Testis (tissue), 3 donors: Measurements from ENCODE around the gene CCL4. TPM values are rescaled to one million over a fixed set of nuclear protein-coding genes. Genes with fewer than 3 reads are reported as not detected.
A peak's percentile ranks its signal among the peaks of the same experiment; 100 is the strongest.
"Not testable (repeated sequence)": the region's sequence is repeated elsewhere in the genome, so short reads cannot be mapped to it uniquely, and the experiment has no call there.

Experiments used
- DNase-seq: peaks from one replicate; pipeline ENCODE4 v3.0.0-alpha.2; 2019
- H3K27ac ChIP-seq, 2 donors: fragments of 200-600 bp; sonication (generic); one replicate each; pipeline ENCODE4 v1.5.1; 2019
- H3K27me3 ChIP-seq: fragments of 200-600 bp; sonication (generic); one replicate; pipeline ENCODE4 v1.5.1; 2019
- H3K36me3 ChIP-seq: fragments of 200-600 bp; sonication (generic); one replicate; pipeline ENCODE4 v1.5.1; 2017; ENCODE audit warnings: low read depth; ENCODE audit errors: missing control alignments
- H3K4me1 ChIP-seq: fragments of 200-600 bp; sonication (generic); one replicate; pipeline ENCODE4 v1.5.1; 2019
- H3K4me3 ChIP-seq, 2 donors: fragments of 200-600 bp; sonication (generic); one replicate each; pipeline ENCODE4 v1.5.1; 2017 to 2019
- H3K9me3 ChIP-seq: fragments of 200-600 bp; sonication (generic); one replicate; pipeline ENCODE4 v1.5.1; 2017
- CTCF ChIP-seq, 3 experiments: fragments of 450-650 bp in 2 of 3; fragments of 200-600 bp in 1 of 3; sonication (generic) in 1 of 3; IDR thresholded peaks; one replicate each; pipeline ENCODE4 v1.5.1; 2016 to 2019; ENCODE audit warnings: antibody characterized with exemption in 3 of 3, mild to moderate bottlenecking in 2 of 3, moderate library complexity in 1 of 3
- POLR2A ChIP-seq: fragments of 450-650 bp; IDR thresholded peaks from one replicate; pipeline ENCODE4 v1.6.1; 2017; ENCODE audit warnings: antibody characterized with exemption, mild to moderate bottlenecking, moderate library complexity
- WGBS, 2 donors: methylation state at CpG; one replicate each; pipeline ENCODE4 v1.1.5; 2018; 5-methylcytosine and 5-hydroxymethylcytosine counted together
- intact Hi-C: fragments of 100-400 bp; cut with DNase I; formaldehyde crosslinking; loops from one replicate; pipeline ENCODE4 v1.15.1; 2023; ENCODE audit warnings: low total_unique reads
- polyA plus RNA-seq: library from polyadenylated mRNA; stranded (reverse); fragments of 350-450 nt; fragmentation: Illumina TruSeq; extraction: RNeasy Lipid Tissue Mini Kit (QIAGEN cat#74804); gene quantifications from one replicate; pipeline ENCODE4 v1.2.3, GENCODE V29; 2014; ENCODE audit warnings: low read depth, low replicate concordance; ENCODE audit not compliant: insufficient read depth
- total RNA-seq, 2 donors: library from RNA; depleted of rRNA; stranded (reverse); fragments of >200 nt; gene quantifications; one replicate each; pipeline ENCODE4 v1.2.3, GENCODE V29; 2016

CCL4 gene
- total and polyA plus RNA-seq, 3 donors from 2014 or later: 0.39 to 9.9 (median 1.7) TPM

- no peak overlapping the region for H3K4me3 ChIP-seq
- H3K27me3 ChIP-seq: no peaks in the 10 kb centered on the region
- DNase-seq: no peak
- H3K36me3 ChIP-seq: no peaks in the 10 kb centered on the region
- H3K27ac ChIP-seq: no peak overlapping the region
- H3K4me1 ChIP-seq: no peaks in the 10 kb centered on the region
- intact Hi-C loops: no loop called here
- no peak for TF ChIP-seq CTCF (IDR thresholded peaks at IDR 0.05)
- no peak for TF ChIP-seq POLR2A
- H3K9me3 ChIP-seq: no peaks in the 10 kb centered on the region
Measured at GRCh38 chr17:36069136-36069535, 34.5 kb upstream of the CCL4 start.

- H3K36me3 ChIP-seq: no peaks in the 10 kb centered on the region
- 65 to 83% methylated on average over 2 to 3 of the region's 3 CpGs for WGBS, 2 donors
- intact Hi-C loops: no loop called here
- H3K4me3 ChIP-seq: no peak overlapping the region
- no peak overlapping the region for H3K27ac ChIP-seq
- H3K4me1 ChIP-seq: no peaks in the 10 kb centered on the region
- no peaks in the 10 kb centered on the region for H3K9me3 ChIP-seq
- no peak for DNase-seq
- TF ChIP-seq CTCF (IDR thresholded peaks at IDR 0.05): no peak
- no peak for TF ChIP-seq POLR2A
- H3K27me3 ChIP-seq: no peaks in the 10 kb centered on the region
Measured at GRCh38 chr17:36070427-36070826, 33.2 kb upstream of the CCL4 start.

- Histone ChIP-seq H3K36me3 (no peaks in the 10 kb centered on the region), H3K9me3 (no peaks in the 10 kb centered on the region), H3K27me3 (no peaks in the 10 kb centered on the region), H3K4me3 (no peak overlapping the region), H3K4me1 (no peaks in the 10 kb centered on the region), H3K27ac (no peak overlapping the region)
- no peak for TF ChIP-seq CTCF (IDR thresholded peaks at IDR 0.05)
- no peak for TF ChIP-seq POLR2A
- DNase-seq: no peak
- intact Hi-C loops: no loop called here
- WGBS, 2 donors: 56 to 65% methylated on average over 2 of the region's 2 CpGs
Measured at GRCh38 chr17:36071751-36072150, 31.9 kb upstream of the CCL4 start.

- Histone ChIP-seq H3K9me3 (no peaks in the 10 kb centered on the region), H3K36me3 (no peaks in the 10 kb centered on the region), H3K4me1 (no peaks in the 10 kb centered on the region), H3K27me3 (no peaks in the 10 kb centered on the region), H3K4me3 (no peak overlapping the region), H3K27ac (no peak overlapping the region)
- peak; percentile 73 for DNase-seq
- peak; percentile 10 to 72 (median 48) for TF ChIP-seq CTCF (IDR thresholded peaks at IDR 0.05)
- TF ChIP-seq POLR2A: no peak
- WGBS, 2 donors: 25 to 37% methylated on average over 12 of the region's 12 CpGs
- intact Hi-C loops: no loop called here
Measured at GRCh38 chr17:36072431-36073121, 31.1 kb upstream of the CCL4 start.

- Histone ChIP-seq H3K27me3 (no peaks in the 10 kb centered on the region), H3K27ac (no peak overlapping the region), H3K9me3 (no peaks in the 10 kb centered on the region), H3K4me3 (no peak overlapping the region), H3K36me3 (no peaks in the 10 kb centered on the region), H3K4me1 (no peaks in the 10 kb centered on the region)
- TF ChIP-seq POLR2A (no peak), CTCF (IDR thresholded peaks at IDR 0.05) (no peak)
- intact Hi-C loops: no loop called here
- WGBS, 2 donors: 86 to 100% methylated on average over 1 of the region's 1 CpG
- DNase-seq: no peak
Measured at GRCh38 chr17:36074365-36074764, 29.3 kb upstream of the CCL4 start.

- H3K36me3 ChIP-seq, H3K9me3 ChIP-seq, H3K4me1 ChIP-seq, H3K27me3 ChIP-seq, DNase-seq, intact Hi-C loops, H3K4me3 ChIP-seq, H3K27ac ChIP-seq: not testable (repeated sequence)
- 78 to 88% methylated on average over 3 to 5 of the region's 5 CpGs for WGBS, 2 donors
Measured at GRCh38 chr17:36081681-36082471, 21.8 kb upstream of the CCL4 start.
